Breast epithelium (tissue), 4 donors: ENCODE measurements around the gene MAPK8IP2. TPM values are rescaled to one million over a fixed set of nuclear protein-coding genes. Genes with fewer than 3 reads are reported as not detected.

Experiments used
- DNase-seq, 2 donors: peaks; one replicate each; pipeline ENCODE4 v3.0.0-alpha.2; 2019; ENCODE audit warnings: low spot score in 2 of 2
- H3K27ac ChIP-seq, 2 donors: fragments of 200-600 bp; sonication (generic) in 1 of 2; one replicate each; pipeline ENCODE4 v1.5.1; 2016 to 2019; ENCODE audit warnings: mild to moderate bottlenecking in 1 of 2
- H3K27me3 ChIP-seq, 2 donors: fragments of 200-600 bp; sonication (generic) in 1 of 2; one replicate each; pipeline versions ENCODE4 v1.5.1 to v1.6.0; 2017 to 2019; ENCODE audit warnings: control low read depth in 1 of 2, mild to moderate bottlenecking in 1 of 2
- H3K36me3 ChIP-seq: fragments of 200-600 bp; one replicate; pipeline ENCODE4 v1.5.1; 2019
- H3K4me1 ChIP-seq, 2 donors: fragments of 200-600 bp; sonication (generic); one replicate each; pipeline ENCODE4 v1.5.1; 2016 to 2019; ENCODE audit warnings: control low read depth in 1 of 2
- H3K4me3 ChIP-seq, 3 donors: fragments of 200-600 bp; sonication (generic); 1 replicate in 2 of 3; 2 replicates in 1 of 3; pipeline ENCODE4 v1.5.1; 2016 to 2019; ENCODE audit warnings: mild to moderate bottlenecking in 3 of 3, moderate library complexity in 2 of 3
- H3K9me3 ChIP-seq, 2 donors: fragments of 200-600 bp; sonication (generic) in 1 of 2; one replicate each; pipeline ENCODE4 v1.5.1; 2016 to 2019; ENCODE audit warnings: control low read depth in 1 of 2
- POLR2A ChIP-seq: fragments of 450-650 bp; IDR thresholded peaks from one replicate; pipeline ENCODE4 v1.6.1; 2016; ENCODE audit warnings: antibody characterized with exemption, mild to moderate bottlenecking, moderate library complexity
- POLR2AphosphoS5 ChIP-seq, 3 donors: sonication (generic); formaldehyde crosslinking; IDR thresholded peaks; one replicate each; pipeline ENCODE4 v1.6.1; 2017; ENCODE audit warnings: antibody characterized with exemption in 3 of 3
- intact Hi-C: fragments of 100-400 bp; cut with DNase I; formaldehyde crosslinking; loops from one replicate; pipeline ENCODE4 v1.15.1; 2023; ENCODE audit warnings: low total_unique reads
- total RNA-seq, 3 donors: library from RNA; depleted of rRNA; stranded (reverse); fragments of >200 nt; gene quantifications; one replicate each; pipeline ENCODE4 v1.1.0, GENCODE V29; 2016
- TF ChIP-seq, protein P1 (sequence below), 3 donors: fragments of 450-650 bp; IDR thresholded peaks; one replicate each; pipeline ENCODE4 v1.5.1; 2016 to 2017; ENCODE audit warnings: antibody characterized with exemption in 3 of 3, mild to moderate bottlenecking in 3 of 3, moderate library complexity in 3 of 3

MAPK8IP2 gene
- total RNA-seq, 3 donors from 2014 or later: 1.9 to 2.2 (median 2.0) TPM

DNA sequence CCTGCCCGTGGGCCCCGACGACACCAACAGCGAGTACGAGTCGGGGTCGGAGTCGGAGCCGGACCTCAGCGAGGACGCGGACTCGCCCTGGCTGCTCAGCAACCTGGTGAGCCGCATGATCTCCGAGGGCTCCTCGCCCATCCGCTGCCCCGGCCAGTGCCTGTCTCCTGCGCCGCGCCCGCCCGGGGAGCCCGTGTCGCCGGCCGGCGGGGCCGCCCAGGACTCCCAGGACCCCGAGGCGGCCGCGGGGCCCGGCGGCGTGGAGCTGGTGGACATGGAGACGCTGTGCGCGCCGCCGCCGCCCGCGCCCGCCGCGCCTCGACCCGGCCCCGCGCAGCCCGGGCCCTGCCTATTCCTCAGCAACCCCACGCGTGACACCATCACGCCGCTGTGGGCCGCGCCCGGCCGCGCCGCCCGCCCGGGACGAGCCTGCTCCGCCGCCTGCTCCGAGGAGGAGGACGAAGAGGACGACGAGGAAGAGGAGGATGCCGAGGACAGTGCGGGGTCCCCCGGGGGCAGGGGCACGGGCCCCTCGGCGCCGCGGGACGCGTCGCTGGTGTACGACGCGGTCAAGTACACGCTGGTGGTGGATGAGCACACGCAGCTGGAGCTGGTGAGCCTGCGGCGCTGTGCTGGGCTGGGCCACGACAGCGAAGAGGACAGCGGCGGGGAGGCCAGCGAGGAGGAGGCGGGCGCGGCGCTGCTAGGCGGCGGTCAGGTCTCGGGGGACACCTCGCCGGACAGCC lies 3.8 kb downstream of the MAPK8IP2 start:
- intact Hi-C loops: loop anchor here (1.0 kb wide), 1 partner anchor 81 kb away; no protein-coding TSS in a partner anchor
- no peak overlapping the region for H3K4me3 ChIP-seq
- H3K27ac ChIP-seq: no peak overlapping the region
- peaks cover 0 to 7% of the 10 kb centered on the region in 2 donors for H3K27me3 ChIP-seq
- peaks cover 4 to 5% of the 10 kb centered on the region in 2 donors for H3K4me1 ChIP-seq
- DNase-seq: no peak
- H3K9me3 ChIP-seq: no peaks in the 10 kb centered on the region
- TF ChIP-seq, protein P1, sequence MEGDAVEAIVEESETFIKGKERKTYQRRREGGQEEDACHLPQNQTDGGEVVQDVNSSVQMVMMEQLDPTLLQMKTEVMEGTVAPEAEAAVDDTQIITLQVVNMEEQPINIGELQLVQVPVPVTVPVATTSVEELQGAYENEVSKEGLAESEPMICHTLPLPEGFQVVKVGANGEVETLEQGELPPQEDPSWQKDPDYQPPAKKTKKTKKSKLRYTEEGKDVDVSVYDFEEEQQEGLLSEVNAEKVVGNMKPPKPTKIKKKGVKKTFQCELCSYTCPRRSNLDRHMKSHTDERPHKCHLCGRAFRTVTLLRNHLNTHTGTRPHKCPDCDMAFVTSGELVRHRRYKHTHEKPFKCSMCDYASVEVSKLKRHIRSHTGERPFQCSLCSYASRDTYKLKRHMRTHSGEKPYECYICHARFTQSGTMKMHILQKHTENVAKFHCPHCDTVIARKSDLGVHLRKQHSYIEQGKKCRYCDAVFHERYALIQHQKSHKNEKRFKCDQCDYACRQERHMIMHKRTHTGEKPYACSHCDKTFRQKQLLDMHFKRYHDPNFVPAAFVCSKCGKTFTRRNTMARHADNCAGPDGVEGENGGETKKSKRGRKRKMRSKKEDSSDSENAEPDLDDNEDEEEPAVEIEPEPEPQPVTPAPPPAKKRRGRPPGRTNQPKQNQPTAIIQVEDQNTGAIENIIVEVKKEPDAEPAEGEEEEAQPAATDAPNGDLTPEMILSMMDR (IDR thresholded peaks at IDR 0.05): no peak
- TF ChIP-seq POLR2AphosphoS5 (IDR thresholded peaks at IDR 0.05) (no peak), POLR2A (no peak)
- no peaks in the 10 kb centered on the region for H3K36me3 ChIP-seq

DNA sequence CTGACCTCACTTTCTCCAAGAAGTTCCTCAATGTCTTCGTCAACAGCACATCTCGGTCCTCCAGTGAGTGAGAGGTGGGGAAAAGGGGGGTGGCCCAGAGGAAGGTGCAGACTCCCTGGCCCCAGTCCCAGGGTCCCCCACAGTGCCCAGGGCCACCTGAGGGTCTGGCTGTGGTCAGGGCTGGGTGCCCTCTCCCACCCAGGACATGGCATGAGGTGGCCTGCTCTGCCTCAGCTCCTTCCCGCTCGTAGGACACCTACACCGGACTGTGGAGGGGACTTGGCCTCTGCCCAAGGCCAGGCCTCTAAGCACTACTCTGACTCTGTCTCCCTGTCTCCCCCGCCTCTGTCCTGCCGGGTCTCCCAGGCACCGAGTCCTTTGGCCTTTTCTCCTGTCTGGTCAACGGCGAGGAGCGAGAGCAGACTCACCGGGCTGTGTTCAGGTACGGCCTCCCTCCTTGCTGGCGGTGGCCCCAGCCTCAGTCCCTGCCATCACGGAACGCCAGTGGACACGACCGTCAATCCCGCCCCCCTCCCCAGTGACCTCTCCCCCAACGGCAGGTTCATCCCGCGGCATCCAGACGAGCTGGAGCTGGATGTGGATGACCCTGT lies 4.5 kb downstream of the MAPK8IP2 start:
- intact Hi-C loops: no loop called here
- DNase-seq: no peak
- H3K4me3 ChIP-seq: no peak overlapping the region
- H3K36me3 ChIP-seq: no peaks in the 10 kb centered on the region
- peaks cover 0 to 7% of the 10 kb centered on the region in 2 donors for H3K27me3 ChIP-seq
- H3K9me3 ChIP-seq: no peaks in the 10 kb centered on the region
- peaks cover 4 to 5% of the 10 kb centered on the region in 2 donors for H3K4me1 ChIP-seq
- TF ChIP-seq, protein P1 (IDR thresholded peaks at IDR 0.05): no peak
- TF ChIP-seq POLR2AphosphoS5 (IDR thresholded peaks at IDR 0.05): no peak
- TF ChIP-seq POLR2A: no peak
- H3K27ac ChIP-seq: no peak overlapping the region

DNA sequence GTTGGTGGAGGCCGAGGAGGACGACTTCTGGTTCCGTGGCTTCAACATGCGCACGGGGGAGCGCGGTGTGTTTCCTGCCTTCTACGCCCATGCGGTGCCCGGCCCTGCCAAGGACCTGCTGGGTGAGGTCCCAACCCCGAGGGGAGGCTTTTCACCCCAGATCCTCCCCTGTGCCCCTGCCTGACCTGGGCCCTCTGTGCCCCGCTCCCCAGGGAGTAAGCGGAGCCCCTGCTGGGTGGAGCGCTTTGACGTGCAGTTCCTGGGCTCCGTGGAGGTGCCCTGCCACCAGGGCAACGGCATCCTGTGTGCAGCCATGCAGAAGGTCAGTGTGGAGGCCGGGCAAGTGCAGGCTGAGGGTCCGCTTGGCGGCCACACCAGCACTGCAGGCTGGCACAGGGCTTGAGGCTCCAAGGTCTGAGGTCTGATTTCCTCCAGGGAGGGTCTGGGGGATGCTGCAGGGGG lies 5.1 kb downstream of the MAPK8IP2 start:
- TF ChIP-seq POLR2AphosphoS5 (IDR thresholded peaks at IDR 0.05) (no peak), POLR2A (no peak)
- TF ChIP-seq, protein P1 (IDR thresholded peaks at IDR 0.05): no peak
- H3K9me3 ChIP-seq: no peaks in the 10 kb centered on the region
- intact Hi-C loops: no loop called here
- peaks cover 0 to 7% of the 10 kb centered on the region in 2 donors for H3K27me3 ChIP-seq
- no peaks in the 10 kb centered on the region for H3K36me3 ChIP-seq
- DNase-seq: no peak
- no peak overlapping the region for H3K4me3 ChIP-seq
- peaks cover under 1 to 4% of the 10 kb centered on the region in 2 donors for H3K4me1 ChIP-seq
- no peak overlapping the region for H3K27ac ChIP-seq

DNA sequence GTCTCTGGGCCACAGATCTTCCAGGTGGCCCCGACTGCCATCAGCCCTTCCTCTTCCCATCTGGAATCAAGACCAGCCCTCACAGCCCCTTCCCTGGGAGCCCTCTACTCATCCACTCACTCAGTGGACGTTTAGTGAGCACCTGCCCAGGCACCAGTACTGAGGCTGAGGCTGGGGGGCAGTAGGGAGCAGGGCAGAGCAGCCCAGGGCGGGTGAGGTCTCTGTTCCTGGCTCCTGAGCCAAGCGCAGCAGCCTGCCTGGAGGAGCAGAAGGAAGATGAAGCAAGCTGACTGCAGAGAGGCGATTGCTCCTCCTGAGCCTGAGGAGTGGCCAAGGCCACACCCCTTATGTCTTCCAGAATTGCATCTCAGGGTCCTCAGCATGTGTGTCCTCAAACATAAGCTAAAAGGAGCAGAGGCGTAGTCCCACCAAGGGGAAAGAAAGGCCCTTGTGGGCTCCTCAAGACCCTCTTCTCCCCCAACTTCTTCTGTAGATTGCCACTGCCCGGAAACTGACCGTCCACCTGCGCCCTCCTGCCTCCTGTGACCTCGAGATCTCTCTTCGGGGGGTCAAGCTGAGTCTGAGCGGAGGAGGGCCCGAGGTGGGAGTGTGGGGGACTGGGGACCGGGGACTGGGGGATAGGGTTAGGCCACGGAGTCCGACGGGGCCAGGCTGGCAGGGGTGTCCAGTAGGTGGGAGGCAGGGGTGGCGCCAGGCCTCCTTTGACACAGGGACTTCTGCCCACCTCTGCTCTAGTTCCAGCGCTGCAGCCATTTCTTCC lies 5.8 kb downstream of the MAPK8IP2 start:
- H3K27me3 ChIP-seq: peaks cover 0 to 7% of the 10 kb centered on the region in 2 donors

DNA sequence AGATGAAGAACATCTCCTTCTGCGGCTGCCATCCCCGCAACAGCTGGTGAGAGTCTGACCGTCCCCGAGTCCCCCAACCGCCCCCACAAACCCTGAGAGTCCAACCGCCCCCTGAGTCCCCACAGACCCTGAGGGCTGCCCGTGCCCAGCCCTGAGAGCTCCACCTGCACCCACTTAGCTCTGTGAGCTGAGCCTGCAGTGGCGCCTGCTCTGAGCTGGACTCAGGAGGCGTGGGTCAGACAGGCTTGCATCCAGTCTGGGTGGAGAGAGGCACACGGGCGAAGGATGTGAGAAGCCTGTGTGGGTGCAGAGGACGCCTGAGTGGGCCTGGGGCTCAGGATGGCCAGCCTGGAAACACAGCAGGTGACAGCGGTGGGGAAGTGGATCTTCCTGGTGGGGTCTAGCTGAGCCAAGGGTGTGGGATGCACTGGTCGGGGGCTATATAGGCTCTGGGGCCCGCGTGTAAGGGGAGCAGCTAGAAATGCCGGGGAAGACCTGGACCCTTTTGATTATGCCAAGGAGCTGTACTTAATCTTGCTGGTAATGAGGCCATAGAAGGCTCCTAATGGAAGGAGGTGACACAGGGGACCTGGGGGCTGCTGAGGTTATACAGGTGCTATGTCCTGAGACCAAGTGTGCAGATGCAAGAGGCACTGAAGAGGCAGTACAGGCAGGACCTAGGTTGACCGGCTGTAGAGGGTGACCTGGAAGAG lies 6.5 kb downstream of the MAPK8IP2 start:
- no peak overlapping the region for H3K4me3 ChIP-seq
- H3K9me3 ChIP-seq: no peaks in the 10 kb centered on the region
- DNase-seq: no peak
- peaks cover 0 to 7% of the 10 kb centered on the region in 2 donors for H3K27me3 ChIP-seq
- H3K36me3 ChIP-seq: no peaks in the 10 kb centered on the region
- H3K27ac ChIP-seq: no peak overlapping the region
- TF ChIP-seq POLR2AphosphoS5 (IDR thresholded peaks at IDR 0.05) (no peak), POLR2A (no peak)
- TF ChIP-seq, protein P1 (IDR thresholded peaks at IDR 0.05): no peak
- intact Hi-C loops: no loop called here
- no peaks in the 10 kb centered on the region for H3K4me1 ChIP-seq

More for the DNA sequence above, 5.8 kb downstream of the MAPK8IP2 start:
- intact Hi-C loops: no loop called here
- no peaks in the 10 kb centered on the region for H3K9me3 ChIP-seq
- no peak for DNase-seq
- H3K27ac ChIP-seq: no peak overlapping the region
- TF ChIP-seq POLR2A: no peak
- no peaks in the 10 kb centered on the region for H3K36me3 ChIP-seq
- H3K4me3 ChIP-seq: no peak overlapping the region
- H3K4me1 ChIP-seq: no peaks in the 10 kb centered on the region
